NOMO-1 treated with DMSO at 0.1 percent for 48 hours (cell line): ENCODE data around the gene OS9.
"Not testable (repeated sequence)": the region's sequence is repeated elsewhere in the genome, so short reads cannot be mapped to it uniquely, and the experiment has no call there.

Experiments used
- DNase-seq: peaks from one replicate; lab custom pipeline; 2025; ENCODE audit not compliant: unreplicated experiment; lab: John Stamatoyannopoulos, UW

OS9 gene

GRCh38 chr12:57693317-57693658 lies 644 bp upstream of the OS9 start:
- DNase-seq = no peak

DNA sequence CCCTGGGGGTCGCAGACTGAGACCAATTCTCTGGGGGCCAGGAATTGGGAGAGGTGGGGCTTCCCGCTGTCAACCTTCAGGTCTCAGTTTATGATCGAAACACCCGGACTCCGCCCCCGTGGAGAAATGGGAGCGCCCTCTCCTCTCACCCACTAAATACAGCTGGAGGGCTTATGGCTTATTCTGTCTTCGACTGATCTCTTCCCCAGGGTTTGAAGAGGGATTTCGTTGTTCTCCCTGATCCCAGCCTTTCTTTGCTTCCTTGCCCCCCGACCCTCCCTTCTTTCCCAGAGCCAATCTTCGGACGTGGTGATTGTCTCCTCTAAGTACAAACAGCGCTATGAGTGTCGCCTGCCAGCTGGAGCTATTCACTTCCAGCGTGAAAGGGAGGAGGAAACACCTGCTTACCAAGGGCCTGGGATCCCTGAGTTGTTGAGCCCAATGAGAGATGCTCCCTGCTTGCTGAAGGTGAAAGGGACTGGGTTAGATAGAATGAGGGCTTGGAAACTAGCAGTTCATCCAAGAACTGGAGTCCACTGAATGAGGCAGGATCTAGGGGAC lies 607 bp downstream of the OS9 start:
- DNase-seq = no peak

DNA sequence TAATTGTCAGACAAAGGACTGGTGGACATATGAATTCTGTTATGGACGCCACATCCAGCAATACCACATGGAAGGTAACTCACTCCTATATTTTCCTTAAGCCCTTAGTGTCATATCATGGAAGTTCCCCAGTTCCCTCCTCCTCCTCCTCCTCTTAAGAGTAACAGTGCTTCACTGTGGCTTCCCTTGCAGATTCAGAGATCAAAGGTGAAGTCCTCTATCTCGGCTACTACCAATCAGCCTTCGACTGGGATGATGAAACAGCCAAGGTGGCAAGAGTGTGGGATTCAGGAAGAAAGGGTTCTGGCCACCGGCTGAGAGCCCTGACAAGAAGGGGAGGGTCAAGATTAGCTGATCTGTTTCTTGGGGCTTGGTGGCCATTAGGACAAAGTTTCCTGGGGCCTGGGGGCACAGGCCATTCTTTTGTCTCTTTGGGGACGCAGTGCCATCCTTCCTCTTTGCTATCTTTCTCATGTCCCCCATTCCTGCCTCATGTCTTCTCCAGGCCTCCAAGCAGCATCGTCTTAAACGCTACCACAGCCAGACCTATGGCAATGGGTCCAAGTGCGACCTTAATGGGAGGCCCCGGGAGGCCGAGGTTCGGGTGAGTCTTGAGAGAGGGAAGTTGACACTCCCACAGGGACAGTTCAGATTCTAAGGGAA lies 2.0 kb downstream of the OS9 start:
- DNase-seq = no peak

DNA sequence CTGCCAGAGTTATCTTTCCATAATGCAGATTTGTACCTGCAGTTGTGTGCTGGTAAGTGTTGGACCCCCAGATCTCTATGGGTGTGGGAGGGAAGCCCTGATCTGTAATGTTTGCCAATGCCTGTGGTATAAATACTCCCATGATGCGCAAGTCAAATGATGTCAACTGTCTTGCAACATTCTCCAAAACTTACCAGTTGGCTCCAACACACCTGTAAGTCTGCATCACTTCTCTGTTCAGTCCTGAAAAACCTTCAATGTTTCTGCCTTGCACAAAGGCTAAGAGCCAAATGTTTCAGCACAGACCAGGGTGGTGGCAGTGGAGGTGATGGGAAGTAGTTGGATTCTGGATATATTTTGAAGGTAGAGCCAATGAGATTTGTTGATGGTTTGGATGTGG lies 3.1 kb downstream of the OS9 start:
- DNase-seq = no peak

GRCh38 chr12:57698414-57698813 lies 4.5 kb downstream of the OS9 start:
- DNase-seq = no peak

- DNase-seq = no peak
Measured at GRCh38 chr12:57700317-57700716, 6.4 kb downstream of the OS9 start.

DNA sequence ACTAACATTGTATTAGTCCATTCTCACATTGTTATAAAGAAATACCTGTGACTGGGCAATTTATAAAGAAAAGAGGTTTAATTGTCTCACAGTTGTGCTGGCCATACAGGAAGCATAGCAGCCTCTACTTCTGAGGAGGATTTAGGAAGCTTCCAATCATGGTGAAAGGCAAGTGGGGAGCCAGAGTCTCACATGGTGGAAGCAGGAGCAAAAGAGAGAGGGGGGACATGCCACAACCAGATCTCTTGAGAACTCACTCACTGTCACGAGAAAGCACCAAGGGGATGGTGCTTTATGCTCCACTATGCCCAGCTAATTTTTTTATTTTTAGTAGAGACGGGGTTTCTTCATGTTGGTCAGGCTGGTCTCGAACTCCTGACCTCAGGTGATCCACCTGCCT lies 13.3 kb downstream of the OS9 start:
- DNase-seq = no peak

DNA sequence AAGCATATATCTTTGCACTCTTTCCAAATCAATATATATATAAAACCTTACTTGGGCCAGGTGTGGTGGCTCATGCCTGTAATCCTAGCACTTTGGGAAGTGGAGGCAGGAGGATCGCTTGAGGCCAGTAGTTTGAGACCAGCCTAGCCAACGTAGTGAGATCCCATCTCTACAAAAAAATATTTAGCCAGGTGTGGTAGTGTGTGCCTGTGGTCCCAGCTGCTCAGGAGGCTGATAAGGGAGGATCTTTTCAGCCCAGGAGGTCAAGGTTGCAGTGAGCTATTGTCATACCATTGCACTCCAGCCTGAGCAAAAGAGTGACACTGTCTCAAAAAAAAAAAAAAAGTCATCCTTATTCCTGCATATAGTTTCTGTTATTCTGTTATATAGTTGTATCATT lies 14.4 kb downstream of the OS9 start:
- no peak for DNase-seq

DNA sequence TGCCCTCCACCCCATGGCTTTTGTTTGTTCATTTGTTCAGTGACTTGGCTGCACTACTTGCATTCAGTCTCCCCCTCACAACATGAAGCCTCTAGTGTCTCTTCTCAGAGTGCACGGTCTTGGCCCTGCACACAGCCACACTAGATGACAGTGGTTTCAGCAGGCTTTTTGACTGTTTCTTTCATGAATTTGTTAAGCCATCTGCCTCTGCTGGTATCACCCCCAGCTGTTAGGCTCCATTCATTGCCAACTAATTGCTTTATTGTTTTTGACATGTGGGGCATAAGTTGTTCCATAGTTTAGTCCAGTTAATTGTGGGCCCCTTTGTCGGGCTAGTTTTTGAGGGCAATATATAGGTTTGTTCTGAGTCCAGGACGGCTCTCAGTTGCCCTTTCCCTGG lies 18.8 kb downstream of the OS9 start:
- no peak for DNase-seq

DNA sequence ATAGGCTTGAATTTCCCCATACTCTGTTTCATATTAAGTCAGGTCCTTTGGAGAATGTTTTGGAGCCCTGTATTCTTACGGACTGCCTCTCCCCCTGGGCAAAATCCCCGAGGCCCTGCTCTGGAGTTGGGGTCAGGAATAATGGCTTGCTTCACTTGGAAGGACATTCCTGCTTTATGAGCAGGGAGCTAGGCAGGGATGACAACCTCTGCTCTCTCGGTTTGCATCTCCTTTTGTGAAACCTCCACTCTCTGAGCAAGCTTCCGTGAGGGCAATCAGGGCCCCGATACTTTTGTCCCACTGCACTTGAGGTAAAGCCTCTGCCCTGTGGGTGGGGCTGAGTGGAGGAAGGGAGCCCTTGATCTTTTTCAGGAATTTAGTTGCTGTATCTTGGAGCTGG lies 19.3 kb downstream of the OS9 start:
- no peak for DNase-seq

DNA sequence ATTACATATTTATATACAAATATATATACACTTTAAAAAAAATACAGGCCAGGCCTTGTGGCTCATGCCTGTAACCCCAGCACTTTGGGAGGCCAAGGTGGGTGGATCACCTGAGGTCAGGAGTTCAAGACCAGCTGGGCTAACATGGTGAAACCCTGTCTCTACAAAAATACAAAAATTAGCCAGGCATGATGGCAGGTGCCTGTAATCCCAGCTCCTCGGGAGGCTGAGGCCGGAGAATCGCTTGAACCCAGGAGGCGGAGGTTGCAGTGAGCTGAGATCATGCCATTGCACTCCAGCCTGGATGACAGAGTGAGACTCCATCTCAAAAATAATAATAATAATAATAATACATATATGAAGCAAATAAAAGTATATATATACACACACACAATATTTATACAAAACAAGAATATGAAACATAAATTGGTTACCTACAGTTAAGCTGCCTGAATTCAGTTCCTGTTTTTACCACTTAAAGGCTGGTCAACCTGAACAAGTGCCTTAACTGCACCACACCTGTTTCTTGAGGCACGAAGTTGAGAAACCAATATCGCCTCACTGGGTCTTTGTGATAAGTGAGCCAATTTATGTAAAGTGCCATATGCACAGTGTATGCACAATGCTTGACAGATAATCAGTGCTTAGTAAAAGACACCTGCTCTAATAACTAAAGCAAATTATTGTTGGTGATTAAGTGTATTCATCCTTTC lies 21.3 kb downstream of the OS9 start:
- DNase-seq = not testable (repeated sequence)

- DNase-seq = no peak
Measured at GRCh38 chr12:57715786-57716185, 21.9 kb downstream of the OS9 start.

DNA sequence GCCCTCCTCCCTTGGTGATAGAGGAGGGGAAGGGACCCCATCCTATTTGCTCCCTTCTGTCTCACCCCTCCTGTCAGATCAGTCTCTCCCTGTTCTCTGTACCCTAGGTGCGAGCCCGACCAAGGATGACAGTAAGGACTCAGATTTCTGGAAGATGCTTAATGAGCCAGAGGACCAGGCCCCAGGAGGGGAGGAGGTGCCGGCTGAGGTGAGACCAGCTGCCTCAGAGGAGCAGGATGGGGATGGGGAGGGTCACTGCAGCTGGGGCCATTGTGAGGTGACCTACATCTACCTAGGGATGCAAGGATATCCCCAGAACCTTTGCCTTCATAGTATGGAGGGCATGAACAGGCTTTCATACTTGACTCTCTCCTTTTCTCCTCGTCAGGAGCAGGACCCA lies 22.4 kb downstream of the OS9 start:
- DNase-seq = no peak

DNA sequence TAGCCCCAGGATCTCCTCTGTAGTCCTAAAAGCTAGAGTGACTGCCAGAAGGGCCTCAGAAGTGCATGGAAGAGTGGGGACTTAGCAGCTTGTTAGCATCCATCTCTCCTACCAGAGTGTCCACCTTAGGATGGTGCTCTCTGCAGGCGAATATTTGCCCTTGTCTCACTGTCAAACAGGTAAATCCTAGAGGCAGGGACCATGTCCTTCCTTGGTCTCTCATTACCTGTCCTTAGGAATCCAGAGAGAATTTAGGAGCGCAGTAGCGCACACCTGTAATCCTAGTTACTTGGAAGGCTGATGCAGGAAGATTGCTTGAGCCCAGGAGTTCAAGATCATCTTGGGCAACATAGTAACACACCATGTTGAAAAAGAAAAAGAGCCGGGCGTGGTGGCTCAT lies 23.2 kb downstream of the OS9 start:
- no peak for DNase-seq

GRCh38 chr12:57717846-57718640 lies 24.1 kb downstream of the OS9 start:
- DNase-seq = no peak

DNA sequence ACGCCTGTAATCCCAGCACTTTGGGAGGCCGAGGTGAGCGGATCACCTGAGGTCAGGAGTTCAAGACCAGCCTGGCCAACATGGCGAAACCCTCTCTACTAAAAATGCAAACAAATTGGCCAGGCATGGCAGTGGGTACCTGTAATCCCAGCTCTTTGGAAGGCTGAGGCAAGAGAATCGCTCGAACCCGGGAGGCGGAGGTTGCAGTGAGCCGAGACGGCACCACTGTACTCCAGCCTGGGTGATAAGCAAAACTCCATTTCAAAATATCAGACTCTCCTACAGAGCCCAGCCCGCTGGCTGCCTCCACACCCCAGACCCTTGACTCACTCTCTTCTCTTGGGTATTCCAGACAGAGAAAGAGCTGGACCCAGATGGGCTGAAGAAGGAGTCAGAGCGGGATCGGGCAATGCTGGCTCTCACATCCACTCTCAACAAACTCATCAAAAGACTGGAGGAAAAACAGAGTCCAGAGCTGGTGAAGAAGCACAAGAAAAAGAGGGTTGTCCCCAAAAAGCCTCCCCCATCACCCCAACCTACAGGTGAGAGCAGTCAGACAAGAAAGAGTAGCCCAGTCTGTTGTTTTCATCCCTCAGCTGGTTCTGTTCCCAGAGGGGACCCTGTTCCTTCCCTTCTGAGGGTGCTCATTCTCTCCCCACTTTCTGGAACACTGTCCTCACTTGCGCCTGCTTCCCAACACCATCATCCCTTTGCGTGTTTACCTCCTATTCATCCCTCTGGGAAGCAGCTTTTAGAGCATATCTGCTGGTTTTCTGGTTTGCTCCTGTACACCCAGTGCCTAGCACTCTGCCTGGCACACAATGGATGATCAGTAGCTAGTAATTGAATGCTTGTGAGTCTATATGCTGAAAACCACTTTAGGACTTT lies 25.0 kb downstream of the OS9 start:
- no peak for DNase-seq

DNA sequence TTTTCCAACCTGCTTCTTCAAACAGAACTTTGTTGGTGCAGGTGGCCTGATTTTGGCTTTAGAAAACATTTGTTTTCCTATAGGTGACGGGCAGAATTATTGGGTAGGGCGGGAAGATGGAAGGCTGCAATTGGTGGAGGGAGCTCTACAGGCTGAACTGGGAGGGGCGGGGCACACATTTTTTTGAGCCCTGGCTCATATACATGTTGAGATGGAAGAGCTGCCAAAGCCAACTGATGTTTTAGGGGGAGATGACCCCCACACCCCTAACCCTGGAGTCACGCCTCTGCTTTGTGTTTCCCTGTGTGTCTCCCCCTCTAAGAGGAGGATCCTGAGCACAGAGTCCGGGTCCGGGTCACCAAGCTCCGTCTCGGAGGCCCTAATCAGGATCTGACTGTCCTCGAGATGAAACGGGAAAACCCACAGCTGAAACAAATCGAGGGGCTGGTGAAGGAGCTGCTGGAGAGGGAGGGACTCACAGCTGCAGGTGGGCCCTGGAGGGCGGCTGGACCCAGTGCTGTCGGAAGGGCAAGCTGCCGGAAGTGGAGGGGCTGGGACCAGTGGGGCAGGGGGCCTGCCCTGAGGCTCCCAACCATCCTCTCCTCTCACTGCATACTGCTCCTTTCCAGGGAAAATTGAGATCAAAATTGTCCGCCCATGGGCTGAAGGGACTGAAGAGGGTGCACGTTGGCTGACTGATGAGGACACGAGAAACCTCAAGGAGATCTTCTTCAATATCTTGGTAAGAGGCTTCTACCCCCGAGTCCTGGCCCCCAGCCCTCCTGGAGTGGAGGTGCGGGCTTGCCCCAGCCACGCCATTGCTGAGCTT lies 26.1 kb downstream of the OS9 start:
- no peak for DNase-seq

- DNase-seq = no peak
Measured at GRCh38 chr12:57720606-57721595, 27.0 kb downstream of the OS9 start.
